ENCODE results near the gene FGFBP2. TPM values are rescaled to one million over a fixed set of nuclear protein-coding genes. Genes with fewer than 3 reads are reported as not detected.
A peak's percentile ranks its signal among the peaks of the same experiment; 100 is the strongest.

Gene FGFBP2, protein sequence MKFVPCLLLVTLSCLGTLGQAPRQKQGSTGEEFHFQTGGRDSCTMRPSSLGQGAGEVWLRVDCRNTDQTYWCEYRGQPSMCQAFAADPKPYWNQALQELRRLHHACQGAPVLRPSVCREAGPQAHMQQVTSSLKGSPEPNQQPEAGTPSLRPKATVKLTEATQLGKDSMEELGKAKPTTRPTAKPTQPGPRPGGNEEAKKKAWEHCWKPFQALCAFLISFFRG
- 1 to 10 TPM; 2.5 to 3.2 TPM for total RNA-seq

DNA sequence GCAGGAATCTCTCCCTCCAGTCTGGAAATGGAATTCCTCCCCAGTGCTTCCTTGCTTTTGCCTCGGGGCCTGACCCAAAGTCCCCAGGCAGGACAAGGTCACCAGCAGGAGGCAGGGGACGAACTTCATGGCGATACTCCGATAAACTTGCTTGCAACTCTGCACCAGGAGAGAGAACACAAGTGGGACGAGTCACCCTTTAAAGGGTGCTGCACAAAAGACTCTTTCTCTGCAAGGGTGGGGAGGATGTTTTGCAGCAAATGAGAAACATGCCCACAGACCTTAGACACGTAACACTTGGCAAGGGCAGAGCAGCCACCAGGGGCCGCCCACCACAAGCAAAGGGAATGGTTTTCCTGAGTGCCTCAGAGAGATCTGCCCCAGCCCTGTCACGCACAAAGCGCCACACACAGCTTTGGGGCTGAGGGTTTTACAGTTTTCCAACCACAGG, at the start of gene FGFBP2:
Gene FGFBP2 (minus strand): TSS at position 175 of the 451 bp plus-strand sequence. CDS start 46 bp downstream, at position 129.
- no peaks in the 10 kb centered on the region for H3K9me3 Mint-ChIP-seq (ENCODE audit: low read depth)
- H3K27ac Mint-ChIP-seq = peak within 1 kb of the TSS; percentile 59
- H3K27me3 Mint-ChIP-seq = peaks cover 2% of the 10 kb centered on the region
- intact Hi-C loops (cut with DNase I, micrococcal nuclease) = loop anchor here (1.0 to 5.0 kb wide), 3 partner anchors 38 to 302 kb away; no protein-coding TSS in a partner anchor
- ChIA-PET POLR2A (no interaction called here), CTCF (interaction anchor here (0.7 to 3.7 kb wide), 10 partner anchors 28 to 302 kb away, joined by 3 to 26 read pairs (median 5); no protein-coding TSS in a partner anchor)
- peak within 1 kb of the TSS; percentile 13 for H3K4me3 Mint-ChIP-seq
- no peaks in the 10 kb centered on the region for H3K36me3 Mint-ChIP-seq (ENCODE audit: low read depth)
- DNase-seq (peak; percentile 85), ATAC-seq (peak; percentile 85)
- peaks cover 23% of the 10 kb centered on the region for H3K4me1 Mint-ChIP-seq

DNA sequence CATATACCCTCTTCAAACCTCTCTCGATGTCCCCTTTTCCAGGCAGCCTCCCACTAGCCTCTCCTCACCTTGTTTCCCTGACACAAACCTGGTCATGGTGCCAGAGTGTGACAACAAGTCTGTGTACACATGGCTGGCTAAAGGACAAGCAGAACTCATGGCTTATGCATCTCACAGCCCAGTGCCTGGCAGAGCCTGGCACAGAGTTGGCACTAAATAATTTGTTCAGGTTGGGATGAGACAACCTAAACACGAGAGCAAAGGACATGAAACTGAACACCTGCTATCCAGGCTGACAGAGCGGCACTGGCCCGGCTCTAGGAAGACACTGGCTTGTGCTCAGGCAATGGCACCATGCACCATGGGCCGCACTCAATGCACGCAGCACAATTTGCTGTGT, 48.2 kb upstream of the FGFBP2 start:
- H3K4me1 Mint-ChIP-seq = no peaks in the 10 kb centered on the region
- no peak for ATAC-seq
- POLR2A ChIA-PET = no interaction called here
- no peaks in the 10 kb centered on the region for H3K9me3 Mint-ChIP-seq (ENCODE audit: low read depth)
- no peak overlapping the region for H3K4me3 Mint-ChIP-seq
- H3K27ac Mint-ChIP-seq = no peak overlapping the region
- no peak for DNase-seq
- H3K36me3 Mint-ChIP-seq (ENCODE audit: low read depth) = no peaks in the 10 kb centered on the region
- intact Hi-C loops (cut with DNase I, micrococcal nuclease) = no loop called here
- CTCF ChIA-PET = no interaction called here
- H3K27me3 Mint-ChIP-seq = peaks cover 3% of the 10 kb centered on the region

DNA sequence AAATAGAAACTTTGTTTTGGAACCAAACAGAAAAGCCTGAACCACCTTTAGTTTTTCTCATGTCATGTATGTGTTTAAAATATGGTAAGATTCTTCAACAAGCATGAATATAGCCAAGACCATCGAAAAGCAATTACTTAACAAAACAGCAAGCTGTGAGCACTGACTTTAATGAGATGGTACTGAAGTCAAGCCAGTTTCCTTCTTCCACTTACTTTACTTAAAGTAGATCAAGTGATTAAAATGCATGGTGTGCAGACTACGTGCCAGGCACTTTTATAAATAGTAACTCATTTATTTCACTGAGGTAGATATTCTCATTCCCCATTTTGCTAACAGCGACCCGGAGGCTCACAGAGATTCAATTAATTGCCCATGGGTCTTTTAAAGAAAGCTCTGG, 46.2 kb upstream of the FGFBP2 start:
- POLR2A ChIA-PET = no interaction called here
- no peak for DNase-seq
- H3K27ac Mint-ChIP-seq = no peak overlapping the region
- H3K36me3 Mint-ChIP-seq (ENCODE audit: low read depth) = no peaks in the 10 kb centered on the region
- CTCF ChIA-PET = no interaction called here
- intact Hi-C loops (cut with DNase I, micrococcal nuclease) = no loop called here
- no peak overlapping the region for H3K4me3 Mint-ChIP-seq
- no peaks in the 10 kb centered on the region for H3K9me3 Mint-ChIP-seq (ENCODE audit: low read depth)
- no peaks in the 10 kb centered on the region for H3K4me1 Mint-ChIP-seq
- ATAC-seq = no peak
- peaks cover 3% of the 10 kb centered on the region for H3K27me3 Mint-ChIP-seq

DNA sequence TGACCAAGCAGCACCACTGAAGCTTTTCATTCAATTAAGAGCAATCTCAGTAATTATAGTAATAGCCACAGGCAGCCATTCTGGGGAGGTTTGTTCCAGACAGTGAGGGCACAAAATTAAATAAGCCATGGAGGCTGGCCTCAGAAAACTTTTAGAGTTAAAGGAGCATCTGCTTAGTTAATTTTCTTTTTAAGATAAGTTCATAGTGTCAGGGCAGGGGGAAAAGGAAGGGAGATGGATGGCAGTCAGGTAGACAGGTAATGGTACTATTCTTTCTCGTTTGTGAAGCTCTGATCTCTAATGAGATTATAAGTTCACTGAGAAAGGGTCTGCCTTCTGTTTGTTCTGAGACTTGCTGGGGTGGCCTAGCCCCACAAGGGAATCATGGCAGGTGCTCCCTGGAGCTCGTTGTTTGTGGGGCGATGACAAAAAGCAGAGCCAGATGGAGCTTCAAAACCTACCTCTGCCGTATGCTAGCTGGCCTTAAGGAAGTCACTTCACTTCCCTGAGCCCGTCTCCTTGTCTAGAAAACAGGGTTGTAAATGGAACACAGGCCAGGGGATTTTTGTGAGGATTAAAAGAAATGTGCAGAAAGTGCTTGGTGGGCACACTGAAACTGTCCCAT, 44.6 kb upstream of the FGFBP2 start:
- DNase-seq (no peak), ATAC-seq (no peak)
- CTCF ChIA-PET = interaction anchor here (0.6 to 1.9 kb wide), 7 partner anchors 9 to 364 kb away, joined by 3 to 6 read pairs (median 3); no protein-coding TSS in a partner anchor
- Mint-ChIP-seq H3K27ac (no peak overlapping the region), H3K4me1 (no peaks in the 10 kb centered on the region), H3K9me3 (ENCODE audit: low read depth) (no peaks in the 10 kb centered on the region), H3K4me3 (no peak overlapping the region), H3K36me3 (ENCODE audit: low read depth) (no peaks in the 10 kb centered on the region), H3K27me3 (peaks cover 3% of the 10 kb centered on the region)
- POLR2A ChIA-PET = no interaction called here
- intact Hi-C loops (cut with DNase I, micrococcal nuclease) = no loop called here

DNA sequence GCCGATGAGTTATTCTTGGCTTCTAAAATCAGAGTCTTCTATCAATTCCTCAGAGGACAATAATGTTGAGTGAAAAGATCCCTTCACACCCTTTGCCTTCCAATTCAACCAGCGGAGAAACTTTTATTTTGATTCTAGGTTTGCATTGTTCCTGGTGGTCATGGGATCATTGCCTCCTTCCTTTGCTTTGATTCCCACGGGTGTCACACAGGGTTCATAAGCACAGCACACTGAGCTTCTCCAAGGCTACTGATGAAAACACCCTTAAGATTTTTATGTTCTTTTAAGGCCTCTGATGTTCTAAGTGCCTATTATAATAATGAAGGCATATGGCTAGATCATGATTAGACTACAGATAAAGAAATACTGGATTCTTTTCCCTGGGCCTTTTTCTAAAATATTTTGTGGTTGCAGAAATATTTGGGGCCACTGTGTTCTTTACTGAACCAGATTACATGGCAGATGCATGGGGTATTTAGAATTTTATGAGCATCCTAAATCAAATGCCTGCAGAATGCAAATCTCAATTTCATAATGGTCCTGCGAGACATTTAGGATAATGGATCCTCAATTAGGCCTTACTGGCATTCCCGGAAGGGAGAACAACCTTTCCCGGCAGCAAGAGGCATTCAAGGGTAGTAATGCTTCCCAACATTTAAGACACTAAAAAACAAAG, 43.9 kb upstream of the FGFBP2 start:
- ChIA-PET CTCF (interaction anchor here (0.5 to 1.9 kb wide), 4 partner anchors 9 to 171 kb away, joined by 3 to 6 read pairs (median 4); no protein-coding TSS in a partner anchor), POLR2A (no interaction called here)
- H3K4me1 Mint-ChIP-seq = no peaks in the 10 kb centered on the region
- no peaks in the 10 kb centered on the region for H3K36me3 Mint-ChIP-seq (ENCODE audit: low read depth)
- no peak overlapping the region for H3K27ac Mint-ChIP-seq
- intact Hi-C loops (cut with DNase I, micrococcal nuclease) = no loop called here
- H3K9me3 Mint-ChIP-seq (ENCODE audit: low read depth) = no peaks in the 10 kb centered on the region
- ATAC-seq = no peak
- DNase-seq = no peak
- no peak overlapping the region for H3K4me3 Mint-ChIP-seq
- peaks cover 3% of the 10 kb centered on the region for H3K27me3 Mint-ChIP-seq

DNA sequence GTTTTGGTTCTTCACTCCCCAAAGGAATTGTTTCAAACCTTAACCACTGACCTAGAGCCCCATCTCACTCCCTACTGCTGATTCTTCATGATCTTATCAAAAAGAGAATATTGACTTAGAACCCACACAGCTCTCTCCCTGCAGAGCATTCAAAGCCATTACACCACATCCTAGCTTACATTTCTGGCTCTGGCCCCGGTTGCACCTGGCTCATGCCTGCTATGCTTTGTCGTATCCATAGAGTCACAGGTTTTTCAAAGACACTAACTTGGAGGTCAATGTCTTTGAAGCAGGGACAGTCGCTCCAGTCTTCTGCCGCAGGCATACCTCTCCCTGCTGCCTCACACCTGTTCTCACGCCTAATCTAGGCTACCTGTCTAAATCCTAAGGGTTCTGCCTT, 42.7 kb upstream of the FGFBP2 start:
- ATAC-seq (no peak), DNase-seq (no peak)
- no peak overlapping the region for H3K27ac Mint-ChIP-seq
- H3K36me3 Mint-ChIP-seq (ENCODE audit: low read depth) = no peaks in the 10 kb centered on the region
- no peak overlapping the region for H3K4me3 Mint-ChIP-seq
- CTCF ChIA-PET = interaction anchor here (0.5 to 1.7 kb wide), 5 partner anchors 10 to 570 kb away, joined by 3 to 6 read pairs (median 4); partner anchors contain the start of gene FGFBP2
- H3K4me1 Mint-ChIP-seq = no peaks in the 10 kb centered on the region
- H3K9me3 Mint-ChIP-seq (ENCODE audit: low read depth) = no peaks in the 10 kb centered on the region
- POLR2A ChIA-PET = interaction anchor here (0.6 kb wide), 1 partner anchor 193 kb away, joined by 3 read pairs; no protein-coding TSS in a partner anchor
- peaks cover 3% of the 10 kb centered on the region for H3K27me3 Mint-ChIP-seq
- intact Hi-C loops (cut with DNase I, micrococcal nuclease) = no loop called here

DNA sequence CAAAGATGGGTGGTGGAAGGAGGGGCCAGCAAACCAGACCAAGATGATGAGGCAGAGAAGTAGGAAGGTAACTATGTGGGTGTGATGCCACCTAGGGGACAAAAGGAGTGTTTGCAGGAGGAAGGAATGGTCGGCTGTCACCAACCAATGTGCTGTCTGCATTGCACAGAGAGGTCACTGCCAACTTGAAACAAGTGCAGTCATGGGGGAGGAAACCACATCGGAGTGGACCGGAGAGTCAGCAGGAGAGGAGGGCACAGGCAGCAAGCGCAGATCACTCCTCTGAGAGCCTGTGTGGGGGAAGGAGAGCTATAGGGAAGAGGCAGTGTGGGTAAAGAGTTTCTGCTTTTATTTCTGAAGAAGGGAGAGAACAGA, 38.5 kb upstream of the FGFBP2 start:
- no peak overlapping the region for H3K4me3 Mint-ChIP-seq
- H3K36me3 Mint-ChIP-seq (ENCODE audit: low read depth) = no peaks in the 10 kb centered on the region
- CTCF ChIA-PET = interaction anchor here (0.6 to 3.5 kb wide), 32 partner anchors 9 to 1111 kb away, joined by 3 to 51 read pairs (median 4); partner anchors contain the start of genes FAM200B and FGFBP2
- peak; percentile 94 for ATAC-seq
- H3K27me3 Mint-ChIP-seq = no peaks in the 10 kb centered on the region
- intact Hi-C loops (cut with DNase I, micrococcal nuclease) = loop anchor here (1.0 kb wide), 5 partner anchors 38 to 522 kb away; partner anchors contain the start of gene FGFBP2 (in 2 of the 2)
- POLR2A ChIA-PET = no interaction called here
- peak; percentile 67 for DNase-seq
- H3K4me1 Mint-ChIP-seq = no peaks in the 10 kb centered on the region
- H3K27ac Mint-ChIP-seq = no peak overlapping the region
- H3K9me3 Mint-ChIP-seq (ENCODE audit: low read depth) = no peaks in the 10 kb centered on the region

DNA sequence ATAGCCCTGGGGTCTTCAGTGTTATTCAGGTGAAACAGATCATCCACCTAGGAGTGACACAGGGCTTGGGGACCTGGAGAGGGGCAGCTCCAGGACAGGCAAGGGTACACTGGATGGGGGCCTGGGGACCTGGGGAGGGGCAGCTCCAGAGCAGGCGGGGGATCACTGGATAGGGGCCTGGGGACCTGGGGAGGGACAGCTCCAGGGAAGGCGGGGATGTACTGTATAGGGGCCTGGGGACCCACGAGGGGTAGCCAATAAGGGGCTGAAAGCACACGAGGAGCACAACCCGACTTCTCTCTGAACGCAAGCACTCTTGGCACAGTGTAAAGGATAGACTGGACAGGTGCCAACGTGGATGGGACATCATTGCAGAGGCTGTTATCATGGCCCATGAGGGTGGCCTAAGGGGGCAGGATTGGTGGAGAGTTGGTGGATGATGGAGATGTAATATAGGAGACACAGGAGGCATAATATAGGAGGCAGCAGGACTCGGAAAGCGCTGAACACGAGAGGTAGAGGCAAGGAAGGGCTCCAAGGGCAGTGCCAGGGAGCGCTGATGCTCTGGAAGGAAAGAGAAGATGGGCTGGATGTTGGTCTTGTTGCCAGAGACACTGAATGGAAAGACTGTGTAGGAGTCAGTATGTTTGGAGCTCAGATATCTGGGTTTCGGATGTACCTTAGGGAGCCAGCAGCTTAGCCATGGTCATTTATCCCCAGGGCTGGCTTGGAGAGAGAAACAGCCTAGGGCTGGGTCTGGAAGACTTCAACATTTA, 37.9 kb upstream of the FGFBP2 start:
- POLR2A ChIA-PET = no interaction called here
- intact Hi-C loops (cut with DNase I, micrococcal nuclease) = loop anchor here (1.0 kb wide), 5 partner anchors 38 to 522 kb away; partner anchors contain the start of gene FGFBP2 (in 2 of the 2)
- no peaks in the 10 kb centered on the region for H3K4me1 Mint-ChIP-seq
- H3K9me3 Mint-ChIP-seq (ENCODE audit: low read depth) = no peaks in the 10 kb centered on the region
- H3K4me3 Mint-ChIP-seq = no peak overlapping the region
- no peaks in the 10 kb centered on the region for H3K36me3 Mint-ChIP-seq (ENCODE audit: low read depth)
- H3K27ac Mint-ChIP-seq = no peak overlapping the region
- no peaks in the 10 kb centered on the region for H3K27me3 Mint-ChIP-seq
- DNase-seq (no peak), ATAC-seq (no peak)
- CTCF ChIA-PET = interaction anchor here (0.6 to 3.5 kb wide), 24 partner anchors 8 to 1111 kb away, joined by 3 to 51 read pairs (median 4); partner anchors contain the start of genes FAM200B and FGFBP2

DNA sequence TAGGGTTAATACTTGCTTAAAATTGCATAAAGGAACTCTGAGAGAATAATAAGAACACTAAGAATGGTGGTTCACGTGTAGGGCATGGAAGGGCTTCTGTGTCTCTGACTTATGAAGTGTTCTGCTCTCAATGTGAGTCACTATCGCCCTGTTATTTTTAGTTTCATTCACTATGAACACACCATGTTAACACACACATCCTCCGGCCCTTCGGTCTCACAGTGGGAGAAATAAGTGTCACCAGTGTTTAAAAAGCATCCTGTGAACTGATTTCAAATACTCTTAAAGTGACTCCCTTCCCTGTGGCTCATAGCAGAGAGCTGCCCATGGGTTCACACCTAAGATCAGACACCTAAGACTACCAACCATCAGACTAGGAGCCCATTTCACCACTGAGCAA, 33.8 kb upstream of the FGFBP2 start:
- DNase-seq (peak; percentile 14), ATAC-seq (peak; percentile 41)
- Mint-ChIP-seq H3K27me3 (peaks cover 5% of the 10 kb centered on the region), H3K9me3 (ENCODE audit: low read depth) (no peaks in the 10 kb centered on the region), H3K36me3 (ENCODE audit: low read depth) (no peaks in the 10 kb centered on the region), H3K27ac (no peak overlapping the region), H3K4me3 (no peak overlapping the region), H3K4me1 (no peaks in the 10 kb centered on the region)
- ChIA-PET CTCF (interaction anchor here (1.0 to 2.2 kb wide), 3 partner anchors 35 to 191 kb away, joined by 3 to 17 read pairs (median 3); no protein-coding TSS in a partner anchor), POLR2A (interaction anchor here (0.7 kb wide), 1 partner anchor 10 kb away, joined by 3 read pairs; no protein-coding TSS in a partner anchor)
- intact Hi-C loops (cut with DNase I, micrococcal nuclease) = no loop called here

DNA sequence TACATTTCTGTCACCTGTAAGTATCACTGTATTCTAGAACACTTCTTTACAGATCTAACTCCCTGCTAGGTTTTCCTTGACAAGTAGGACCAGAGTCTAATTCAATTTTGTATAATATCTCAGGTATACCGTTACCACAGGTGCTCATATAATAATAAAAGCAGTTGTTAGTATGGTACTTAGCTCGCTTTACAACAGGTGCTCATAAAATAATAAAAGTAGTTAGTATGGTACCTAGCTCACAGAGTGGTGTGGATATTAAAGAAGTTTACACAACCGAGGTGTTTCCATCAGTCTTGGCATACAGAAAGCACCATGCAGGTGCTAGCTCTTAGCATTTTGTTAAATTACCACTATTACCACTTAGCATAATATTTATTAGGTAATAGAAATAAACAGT, 32.9 kb upstream of the FGFBP2 start:
- ChIA-PET CTCF (interaction anchor here (0.7 to 2.2 kb wide), 8 partner anchors 9 to 269 kb away, joined by 3 to 17 read pairs (median 4); partner anchors contain the start of gene FGFBP2), POLR2A (no interaction called here)
- Mint-ChIP-seq H3K9me3 (ENCODE audit: low read depth) (no peaks in the 10 kb centered on the region), H3K27ac (no peak overlapping the region), H3K4me1 (no peaks in the 10 kb centered on the region), H3K27me3 (peaks cover 5% of the 10 kb centered on the region), H3K4me3 (no peak overlapping the region), H3K36me3 (ENCODE audit: low read depth) (no peaks in the 10 kb centered on the region)
- ATAC-seq (no peak), DNase-seq (no peak)
- intact Hi-C loops (cut with DNase I, micrococcal nuclease) = no loop called here

DNA sequence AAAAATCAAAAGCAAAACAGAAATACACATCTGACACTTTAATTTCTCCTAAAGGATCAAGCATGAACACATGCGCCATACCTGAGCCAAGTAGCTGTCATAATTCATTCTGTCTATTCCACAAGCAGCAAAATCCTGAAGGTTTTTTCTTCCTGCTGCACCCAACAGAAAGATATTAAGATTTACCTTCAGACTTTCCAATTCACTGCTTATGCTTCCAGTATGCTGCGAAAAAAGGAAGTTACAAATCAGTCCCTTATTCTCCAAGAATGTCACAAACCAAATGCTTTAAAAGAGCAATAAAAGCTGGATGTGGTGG, 29.2 kb upstream of the FGFBP2 start:
- DNase-seq (no peak), ATAC-seq (no peak)
- H3K9me3 Mint-ChIP-seq (ENCODE audit: low read depth) = no peaks in the 10 kb centered on the region
- ChIA-PET POLR2A (no interaction called here), CTCF (interaction anchor here (1.3 to 2.1 kb wide), 2 partner anchors 9 to 12 kb away, joined by 3 to 12 read pairs; no protein-coding TSS in a partner anchor)
- H3K27ac Mint-ChIP-seq = no peak overlapping the region
- H3K4me1 Mint-ChIP-seq = no peaks in the 10 kb centered on the region
- peaks cover 8% of the 10 kb centered on the region for H3K27me3 Mint-ChIP-seq
- no peak overlapping the region for H3K4me3 Mint-ChIP-seq
- intact Hi-C loops (cut with DNase I, micrococcal nuclease) = no loop called here
- H3K36me3 Mint-ChIP-seq (ENCODE audit: low read depth) = no peaks in the 10 kb centered on the region

All from activated CD4-positive, alpha-beta T cell treated with anti-CD3 and anti-CD28 coated beads for 36 hours (primary cell).